CD4-positive, alpha-beta T cell treated with Interleukin-21 for 1 hour (primary cell): ENCODE results near the gene DCDC2.

Source experiments
- DNase-seq: peaks from one replicate; pipeline ENCODE4 v3.0.0-alpha.2; 2020

Gene DCDC2

DNA sequence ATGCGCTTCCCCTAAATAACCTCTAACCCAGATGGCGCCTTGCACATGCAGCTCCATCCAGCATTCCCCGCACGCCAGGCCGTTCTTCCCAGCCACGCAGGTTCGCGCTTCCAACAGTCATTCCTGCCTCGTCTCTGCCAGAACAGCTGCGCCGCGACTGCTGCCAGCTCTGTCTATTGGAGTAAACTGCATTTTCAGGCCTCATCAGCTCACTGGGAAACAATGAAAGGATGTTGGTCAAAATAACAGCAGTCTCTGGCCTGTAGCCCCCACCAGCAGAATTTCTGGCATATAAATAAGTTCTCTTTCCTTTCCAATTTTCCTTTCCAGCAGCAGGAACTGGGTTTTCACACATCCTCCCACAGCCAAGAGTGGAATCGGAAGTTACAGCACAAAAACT lies 217.3 kb downstream of the DCDC2 start:
- DNase-seq: no peak

DNA sequence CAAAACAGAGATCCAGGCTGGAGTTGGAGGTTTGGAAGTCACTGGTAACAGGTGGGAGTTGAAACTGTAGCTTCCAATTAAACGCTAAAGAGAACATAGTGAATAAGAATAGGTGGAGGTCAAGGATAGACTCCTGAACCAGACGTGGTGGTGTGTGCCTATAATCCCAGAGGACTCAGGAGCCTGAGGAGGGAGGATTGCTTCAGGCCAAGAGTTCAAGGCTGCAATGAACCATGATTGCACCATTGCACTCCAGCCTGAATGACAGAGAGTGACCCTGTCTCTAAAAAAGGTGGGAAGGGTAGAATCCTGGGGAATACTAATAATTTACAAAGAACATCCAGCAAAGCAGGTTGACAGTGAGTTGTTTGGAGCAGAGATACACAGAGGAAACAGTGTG lies 218.2 kb downstream of the DCDC2 start:
- DNase-seq: no peak

- no peak for DNase-seq
Observed at GRCh38 chr6:24139080-24139479, 218.8 kb downstream of the DCDC2 start.

DNA sequence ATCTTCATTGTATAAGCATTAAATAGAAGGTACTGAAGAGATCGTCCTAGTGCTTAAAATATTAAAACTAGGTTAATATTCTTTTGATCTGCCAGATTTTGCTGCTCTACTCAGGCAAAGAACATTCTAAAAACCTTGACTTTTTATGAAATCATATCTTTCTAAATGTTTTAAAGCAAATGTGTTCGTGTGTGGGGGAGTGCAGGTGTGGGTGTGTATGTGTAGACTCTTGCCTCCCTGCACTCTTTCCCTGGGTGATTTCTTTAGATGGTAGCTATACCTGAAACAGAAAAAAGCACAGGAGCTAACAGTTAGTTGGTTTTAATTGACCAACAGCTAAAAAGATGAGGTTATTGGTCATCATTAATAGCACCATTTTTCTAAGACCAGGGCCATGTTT lies 226.1 kb downstream of the DCDC2 start:
- no peak for DNase-seq

DNA sequence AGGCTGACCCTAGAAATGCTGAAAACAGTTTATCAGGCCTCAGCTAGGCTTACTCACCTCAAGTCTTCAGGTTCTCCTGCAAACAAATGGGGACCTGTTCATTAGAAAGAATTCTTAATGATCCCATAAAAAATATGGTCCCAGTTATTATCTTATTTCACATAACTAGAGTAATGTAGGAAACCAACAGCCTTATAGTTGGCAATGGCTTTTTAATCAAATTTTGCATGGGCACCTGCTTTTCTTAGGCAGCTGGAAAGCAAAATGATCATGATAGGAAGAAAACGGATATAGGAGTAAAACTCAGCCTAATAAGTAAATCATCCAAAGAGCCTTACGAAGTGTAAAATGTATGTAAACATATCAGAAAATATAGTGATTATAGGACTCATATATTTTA lies 230.5 kb downstream of the DCDC2 start:
- DNase-seq: no peak

- DNase-seq: peak; percentile 5
Observed at GRCh38 chr6:24126586-24127192, 231.2 kb downstream of the DCDC2 start.

DNA sequence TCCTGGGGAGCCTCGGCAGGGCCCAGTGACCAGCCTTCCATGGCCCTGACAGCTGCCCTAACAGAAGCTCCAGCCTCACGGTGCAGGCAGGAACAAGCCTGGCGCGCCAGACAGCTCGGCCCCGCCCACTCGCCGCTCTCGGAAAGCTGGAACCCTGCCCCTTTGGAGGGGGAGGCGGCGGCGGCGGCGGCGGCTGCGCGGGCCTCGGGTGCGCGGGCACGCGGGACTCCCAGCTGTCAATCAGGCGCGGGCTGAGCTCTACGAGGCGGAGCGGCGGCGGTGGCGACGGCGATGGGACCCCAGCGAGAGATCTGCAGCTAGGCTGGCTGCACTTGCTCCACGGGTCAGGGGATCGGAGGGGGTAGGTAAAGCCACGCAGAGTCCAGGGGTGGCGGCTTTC lies 231.9 kb downstream of the DCDC2 start, which contains the start of gene NRSN1:
TSS of gene NRSN1 (plus strand) at position 236 of the 400 bp plus-strand sequence. CDS start 8,113 bp downstream, outside the sequence.
- DNase-seq: no peak

DNA sequence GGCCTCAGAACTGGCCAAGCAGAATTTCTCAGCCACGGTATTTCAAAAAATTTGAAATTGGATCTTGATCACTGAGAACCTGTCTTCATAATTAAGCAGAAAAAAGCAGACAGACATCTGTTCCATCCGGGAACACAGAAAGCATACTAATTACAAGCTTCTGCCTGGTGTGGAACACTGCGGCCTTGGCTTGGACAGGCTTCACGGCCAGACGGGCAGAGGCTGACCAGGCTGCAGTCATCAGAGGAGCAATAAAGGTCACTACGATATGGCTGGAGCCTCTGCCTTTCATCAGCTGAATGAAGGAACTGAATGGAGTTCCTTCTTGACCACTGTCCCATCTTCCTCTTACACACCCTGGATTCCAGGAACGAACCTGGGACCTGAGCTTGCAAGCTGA lies 235.7 kb downstream of the DCDC2 start:
- DNase-seq: no peak
